AG04450 (cell line): ENCODE measurements around the gene FSTL1. TPM values are rescaled to one million over a fixed set of nuclear protein-coding genes. Genes with fewer than 3 reads are reported as not detected.

Source experiments
- CTCF ChIA-PET: fragments of 300-600, 350-600 bp; formaldehyde crosslinking; extraction: SDS; loops from one replicate; lab custom pipeline; 2022; ENCODE audit warnings: antibody characterized with exemption, inconsistent platforms; lab: Charles Lee
- POLR2A ChIA-PET: fragments of 350-600 bp; formaldehyde crosslinking; extraction: SDS; loops from one replicate; lab custom pipeline; 2021; ENCODE audit warnings: antibody characterized with exemption, inconsistent platforms; lab: Yijun Ruan, JAX
- DNase-seq: peaks from one replicate; pipeline ENCODE4 v3.0.0-alpha.2; 2011; ENCODE audit warnings: low read depth, low spot score
- H3K27ac ChIP-seq: one replicate; pipeline ENCODE4 v1.5.1; 2012; ENCODE audit warnings: low read depth, low read length, control low read depth
- H3K27me3 ChIP-seq: one replicate; pipeline ENCODE4 v1.6.0; 2012; ENCODE audit warnings: low read length; ENCODE audit not compliant: control insufficient read depth, insufficient read depth
- H3K4me3 ChIP-seq: 2 replicates; pipeline ENCODE4 v1.5.1; 2011; ENCODE audit warnings: mild to moderate bottlenecking, low read depth, low read length, control low read depth
- H3K9me3 ChIP-seq: 2 replicates; pipeline ENCODE4 v1.5.1; 2012; ENCODE audit warnings: low read length; ENCODE audit not compliant: control insufficient read depth, insufficient read depth
- polyA plus RNA-seq: library from polyadenylated mRNA; depleted of rRNA; stranded (reverse); fragments of >200 nt; gene quantifications from 2 replicates; pipeline ENCODE4 v1.2.3, GENCODE V29; 2011; rRNA removed
- TF ChIP-seq, protein P1 (sequence below): IDR thresholded peaks from 2 replicates; pipeline ENCODE4 v1.5.1; 2011; ENCODE audit warnings: low read depth, low read length, control low read depth, inconsistent platforms

The FSTL1 gene
- polyA plus RNA-seq, 1 experiment = 1,126 TPM

DNA sequence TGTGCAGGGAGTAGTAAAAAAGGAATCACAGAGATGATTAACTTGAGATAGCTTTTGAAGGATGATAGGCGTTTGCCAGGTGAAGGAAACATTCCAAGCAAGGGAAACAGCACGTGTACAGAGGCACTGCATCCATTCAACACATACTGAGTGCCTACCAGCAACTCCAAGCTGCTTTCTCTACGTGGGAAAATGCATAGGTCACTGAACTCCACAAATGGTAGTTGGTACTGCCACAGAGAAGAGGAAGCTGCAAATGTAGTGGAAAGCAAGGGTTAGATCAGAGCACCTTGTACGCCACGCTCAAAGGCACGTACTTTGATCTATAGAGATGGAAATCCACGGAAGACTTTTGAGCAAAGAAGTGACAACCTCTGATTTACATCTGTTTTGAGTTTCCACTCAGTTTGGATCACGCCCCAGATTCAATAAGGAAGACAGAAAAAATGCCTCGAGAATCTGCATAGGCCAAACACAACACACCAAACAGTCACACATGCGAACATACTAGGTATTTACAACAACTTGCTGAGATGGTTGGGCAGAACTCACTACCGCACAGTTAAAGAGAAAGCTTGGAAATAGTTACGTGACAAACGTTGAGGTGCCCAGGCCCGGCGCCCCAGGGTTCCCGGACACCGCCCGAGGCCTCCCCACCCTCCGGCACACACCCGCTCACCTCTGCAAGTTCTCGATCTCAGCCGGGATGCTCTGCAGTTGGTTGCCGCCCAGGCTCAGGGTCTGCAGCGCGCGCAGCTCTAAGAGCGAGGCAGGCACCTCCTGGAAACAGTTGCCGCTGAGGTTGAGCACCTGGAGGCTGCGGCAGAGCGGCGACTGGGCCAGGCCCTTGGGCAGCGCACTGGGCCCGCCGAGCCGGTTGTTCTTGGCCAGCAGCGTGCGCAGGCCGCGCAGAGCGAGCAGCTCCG lies 102.5 kb downstream of the FSTL1 start:
- peak overlapping the region; percentile 71 for H3K27ac ChIP-seq
- H3K4me3 ChIP-seq = peak overlapping the region; percentile 84
- TF ChIP-seq, protein P1, sequence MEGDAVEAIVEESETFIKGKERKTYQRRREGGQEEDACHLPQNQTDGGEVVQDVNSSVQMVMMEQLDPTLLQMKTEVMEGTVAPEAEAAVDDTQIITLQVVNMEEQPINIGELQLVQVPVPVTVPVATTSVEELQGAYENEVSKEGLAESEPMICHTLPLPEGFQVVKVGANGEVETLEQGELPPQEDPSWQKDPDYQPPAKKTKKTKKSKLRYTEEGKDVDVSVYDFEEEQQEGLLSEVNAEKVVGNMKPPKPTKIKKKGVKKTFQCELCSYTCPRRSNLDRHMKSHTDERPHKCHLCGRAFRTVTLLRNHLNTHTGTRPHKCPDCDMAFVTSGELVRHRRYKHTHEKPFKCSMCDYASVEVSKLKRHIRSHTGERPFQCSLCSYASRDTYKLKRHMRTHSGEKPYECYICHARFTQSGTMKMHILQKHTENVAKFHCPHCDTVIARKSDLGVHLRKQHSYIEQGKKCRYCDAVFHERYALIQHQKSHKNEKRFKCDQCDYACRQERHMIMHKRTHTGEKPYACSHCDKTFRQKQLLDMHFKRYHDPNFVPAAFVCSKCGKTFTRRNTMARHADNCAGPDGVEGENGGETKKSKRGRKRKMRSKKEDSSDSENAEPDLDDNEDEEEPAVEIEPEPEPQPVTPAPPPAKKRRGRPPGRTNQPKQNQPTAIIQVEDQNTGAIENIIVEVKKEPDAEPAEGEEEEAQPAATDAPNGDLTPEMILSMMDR = no peak
- no peaks in the 10 kb centered on the region; the same call in 1 of the 2 replicates for H3K9me3 ChIP-seq
- no peaks in the 10 kb centered on the region for H3K27me3 ChIP-seq
- ChIA-PET CTCF (interaction anchor here (0.7 to 3.0 kb wide), 6 partner anchors 13 to 457 kb away, joined by 3 to 13 read pairs (median 4); no protein-coding TSS in a partner anchor), POLR2A (interaction anchor here (0.6 to 2.7 kb wide), 9 partner anchors 43 to 253 kb away, joined by 3 to 16 read pairs (median 4); partner anchors contain the start of gene FSTL1)
- no peak for DNase-seq

- POLR2A ChIA-PET = no interaction called here
- Histone ChIP-seq H3K4me3 (no peak overlapping the region), H3K9me3 (peaks cover 13% of the 10 kb centered on the region), H3K27ac (no peak overlapping the region), H3K27me3 (no peaks in the 10 kb centered on the region)
- CTCF ChIA-PET = interaction anchor here (0.7 to 1.4 kb wide), 2 partner anchors 72 to 215 kb away, joined by 3 to 6 read pairs; no protein-coding TSS in a partner anchor
- TF ChIP-seq, protein P1 = no peak
- DNase-seq = no peak
These were observed 106.4 kb downstream of the FSTL1 start for GRCh38 chr3:120344349-120344748.

Other genes starting within 250 kb of the FSTL1 start
- gene GPR156, start 165.8 kb downstream of the FSTL1 start, polyA plus RNA-seq = 0.22 and 0.31 TPM in 2 replicates
- gene LRRC58, start 101.6 kb downstream of the FSTL1 start, polyA plus RNA-seq = 9.9 and 15.0 TPM in 2 replicates
- 174 and 183 TPM in 2 replicates for gene NDUFB4, start 145.3 kb upstream of the FSTL1 start, polyA plus RNA-seq
- 0.14 and 0.15 TPM in 2 replicates for gene HGD, start 231.2 kb upstream of the FSTL1 start, polyA plus RNA-seq